Measurements from ENCODE around the gene STK17A. TPM values are rescaled to one million over a fixed set of nuclear protein-coding genes. Genes with fewer than 3 reads are reported as not detected.

The STK17A gene
- total RNA-seq, 1 experiment from 2014 or later = 47.0 TPM

- H3K4me1 ChIP-seq (replicated peaks) = peaks cover 13% of the 10 kb centered on the region
- no peaks in the 10 kb centered on the region for H3K9me3 ChIP-seq (replicated peaks)
- no peak overlapping the region for H3K4me3 ChIP-seq
- peak; percentile 49 to 60 for DNase-seq (ENCODE audit: low read depth in 1 of 2, low spot score in 2 of 2)
- peak overlapping the region; percentile 57 for H3K27ac ChIP-seq
- peaks cover 75% of the 10 kb centered on the region for H3K36me3 ChIP-seq
- H3K27me3 ChIP-seq (replicated peaks) = no peaks in the 10 kb centered on the region
These were observed 57.1 kb downstream of the STK17A start for GRCh38 chr7:43639858-43640491.

- H3K4me3 ChIP-seq = no peak overlapping the region
- H3K27ac ChIP-seq = peak overlapping the region; percentile 57
- DNase-seq (ENCODE audit: low read depth in 1 of 2, low spot score in 2 of 2) = no peak
- no peaks in the 10 kb centered on the region for H3K9me3 ChIP-seq (replicated peaks)
- H3K4me1 ChIP-seq (replicated peaks) = peaks cover 16% of the 10 kb centered on the region
- H3K27me3 ChIP-seq (replicated peaks) = no peaks in the 10 kb centered on the region
- H3K36me3 ChIP-seq = peaks cover 75% of the 10 kb centered on the region
These were observed 57.8 kb downstream of the STK17A start for GRCh38 chr7:43640679-43641078.

- no peaks in the 10 kb centered on the region for H3K9me3 ChIP-seq (replicated peaks)
- no peak for DNase-seq (ENCODE audit: low read depth in 1 of 2, low spot score in 2 of 2)
- peaks cover 66% of the 10 kb centered on the region for H3K36me3 ChIP-seq
- no peak overlapping the region for H3K4me3 ChIP-seq
- H3K27ac ChIP-seq = no peak overlapping the region
- no peaks in the 10 kb centered on the region for H3K27me3 ChIP-seq (replicated peaks)
- peaks cover 40% of the 10 kb centered on the region for H3K4me1 ChIP-seq (replicated peaks)
These were observed 60.2 kb downstream of the STK17A start for GRCh38 chr7:43642897-43643630.

GRCh38 chr7:43643846-43644245, 60.9 kb downstream of the STK17A start:
- peaks cover 47% of the 10 kb centered on the region for H3K4me1 ChIP-seq (replicated peaks)
- no peak for DNase-seq (ENCODE audit: low read depth in 1 of 2, low spot score in 2 of 2)
- peaks cover 58% of the 10 kb centered on the region for H3K36me3 ChIP-seq
- no peak overlapping the region for H3K4me3 ChIP-seq
- H3K9me3 ChIP-seq (replicated peaks) = no peaks in the 10 kb centered on the region
- H3K27ac ChIP-seq = no peak overlapping the region
- no peaks in the 10 kb centered on the region for H3K27me3 ChIP-seq (replicated peaks)

GRCh38 chr7:43645699-43646226, 62.9 kb downstream of the STK17A start:
- peaks cover 39% of the 10 kb centered on the region for H3K36me3 ChIP-seq
- H3K4me1 ChIP-seq (replicated peaks) = peaks cover 54% of the 10 kb centered on the region
- H3K9me3 ChIP-seq (replicated peaks) = no peaks in the 10 kb centered on the region
- no peak for DNase-seq (ENCODE audit: low read depth in 1 of 2, low spot score in 2 of 2)
- peak overlapping the region; percentile 5; the same call in 1 of the 2 replicates for H3K27ac ChIP-seq
- H3K4me3 ChIP-seq = no peak overlapping the region
- no peaks in the 10 kb centered on the region for H3K27me3 ChIP-seq (replicated peaks)

GRCh38 chr7:43646603-43647338, 63.9 kb downstream of the STK17A start:
- Histone ChIP-seq H3K27ac (peak overlapping the region; percentile 97), H3K9me3 (replicated peaks) (no peaks in the 10 kb centered on the region), H3K4me1 (replicated peaks) (peaks cover 64% of the 10 kb centered on the region), H3K27me3 (replicated peaks) (no peaks in the 10 kb centered on the region), H3K4me3 (peak overlapping the region; percentile 4; the same call in 1 of the 2 replicates), H3K36me3 (peaks cover 37% of the 10 kb centered on the region)
- peak in 1 of 2 experiments; percentile 31 for DNase-seq (ENCODE audit: low read depth in 1 of 2, low spot score in 2 of 2)

- peaks cover 65% of the 10 kb centered on the region for H3K4me1 ChIP-seq (replicated peaks)
- peak overlapping the region; percentile 97 for H3K27ac ChIP-seq
- DNase-seq (ENCODE audit: low read depth in 1 of 2, low spot score in 2 of 2) = peak in 1 of 2 experiments; percentile 77
- H3K9me3 ChIP-seq (replicated peaks) = no peaks in the 10 kb centered on the region
- peaks cover 37% of the 10 kb centered on the region for H3K36me3 ChIP-seq
- peak overlapping the region; percentile 4; the same call in 1 of the 2 replicates for H3K4me3 ChIP-seq
- H3K27me3 ChIP-seq (replicated peaks) = no peaks in the 10 kb centered on the region
These were observed 64.4 kb downstream of the STK17A start for GRCh38 chr7:43647339-43647672.

GRCh38 chr7:43647673-43648472, 65.0 kb downstream of the STK17A start:
- Histone ChIP-seq H3K4me3 (peak overlapping the region; percentile 4; the same call in 1 of the 2 replicates), H3K36me3 (peaks cover 33% of the 10 kb centered on the region), H3K9me3 (replicated peaks) (no peaks in the 10 kb centered on the region), H3K4me1 (replicated peaks) (peaks cover 65% of the 10 kb centered on the region), H3K27ac (peak overlapping the region; percentile 97), H3K27me3 (replicated peaks) (no peaks in the 10 kb centered on the region)
- DNase-seq (ENCODE audit: low read depth in 1 of 2, low spot score in 2 of 2) = peak; percentile 91 to 93

- Histone ChIP-seq H3K4me1 (replicated peaks) (peaks cover 65% of the 10 kb centered on the region), H3K4me3 (no peak overlapping the region), H3K27me3 (replicated peaks) (no peaks in the 10 kb centered on the region)
These were observed 65.8 kb downstream of the STK17A start for GRCh38 chr7:43648473-43649406.

GRCh38 chr7:43649755-43650274, 66.9 kb downstream of the STK17A start:
- Histone ChIP-seq H3K27me3 (replicated peaks) (no peaks in the 10 kb centered on the region), H3K4me1 (replicated peaks) (peaks cover 65% of the 10 kb centered on the region), H3K9me3 (replicated peaks) (no peaks in the 10 kb centered on the region), H3K27ac (peak overlapping the region; percentile 97), H3K4me3 (no peak overlapping the region), H3K36me3 (peaks cover 20% of the 10 kb centered on the region)
- DNase-seq (ENCODE audit: low read depth in 1 of 2, low spot score in 2 of 2) = no peak

More at GRCh38 chr7:43648473-43649406, 65.8 kb downstream of the STK17A start:
- H3K36me3 ChIP-seq = peaks cover 25% of the 10 kb centered on the region
- peak; percentile 58 to 65 for DNase-seq (ENCODE audit: low read depth in 1 of 2, low spot score in 2 of 2)
- peak overlapping the region; percentile 97 for H3K27ac ChIP-seq
- H3K9me3 ChIP-seq (replicated peaks) = no peaks in the 10 kb centered on the region

GRCh38 chr7:43650457-43651052, 67.6 kb downstream of the STK17A start:
- H3K4me3 ChIP-seq = no peak overlapping the region
- peak; percentile 50 to 53 for DNase-seq (ENCODE audit: low read depth in 1 of 2, low spot score in 2 of 2)
- peak overlapping the region; percentile 57 for H3K27ac ChIP-seq
- H3K4me1 ChIP-seq (replicated peaks) = peaks cover 63% of the 10 kb centered on the region
- H3K9me3 ChIP-seq (replicated peaks) = no peaks in the 10 kb centered on the region
- H3K27me3 ChIP-seq (replicated peaks) = no peaks in the 10 kb centered on the region
- H3K36me3 ChIP-seq = peaks cover 15% of the 10 kb centered on the region

GRCh38 chr7:43652364-43652763, 69.5 kb downstream of the STK17A start:
- 0 out of 2 replicates have a peak, but pooled peaks cover 4% of the 10 kb centered on the region for H3K36me3 ChIP-seq
- no peak overlapping the region for H3K27ac ChIP-seq
- H3K27me3 ChIP-seq (replicated peaks) = no peaks in the 10 kb centered on the region
- no peak overlapping the region for H3K4me3 ChIP-seq
- no peaks in the 10 kb centered on the region for H3K9me3 ChIP-seq (replicated peaks)
- H3K4me1 ChIP-seq (replicated peaks) = peaks cover 45% of the 10 kb centered on the region
- no peak for DNase-seq (ENCODE audit: low read depth in 1 of 2, low spot score in 2 of 2)
